Keratinocyte (primary cell): ENCODE results near the gene EBF4. TPM values are rescaled to one million over a fixed set of nuclear protein-coding genes. Genes with fewer than 3 reads are reported as not detected.

Experiments
- DNase-seq: peaks from one replicate; pipeline ENCODE4 v3.0.0-alpha.2; 2011; ENCODE audit warnings: low read depth, missing footprints, low spot score
- FAIRE-seq: peaks from 2 replicates; lab custom pipeline; 2011; peaks lifted over from hg19 to GRCh38; lab: Jason Lieb, UNC
- H2AFZ ChIP-seq: 2 replicates; pipeline ENCODE4 v1.6.0; 2012; ENCODE audit warnings: low read length, control low read depth, inconsistent platforms; ENCODE audit not compliant: control insufficient read depth
- H3K27ac ChIP-seq: 2 replicates; pipeline ENCODE4 v1.5.1; 2011; ENCODE audit warnings: low read length; ENCODE audit not compliant: control insufficient read depth, insufficient read depth
- H3K27me3 ChIP-seq: 3 replicates; pipeline ENCODE4 v1.6.0; 2011; ENCODE audit warnings: low read length; ENCODE audit not compliant: control insufficient read depth, insufficient read depth; ENCODE audit errors: extremely low read depth
- H3K36me3 ChIP-seq, 2 experiments: 2 replicates in 1 of 2; 3 replicates in 1 of 2; pipeline ENCODE4 v1.5.1; 2011; ENCODE audit warnings: low read length in 2 of 2, mild to moderate bottlenecking in 1 of 2; ENCODE audit not compliant: control insufficient read depth in 2 of 2, insufficient read depth in 2 of 2; ENCODE audit errors: extremely low read depth in 1 of 2
- H3K4me1 ChIP-seq: 3 replicates; pipeline ENCODE4 v1.5.1; 2011; ENCODE audit warnings: low read length; ENCODE audit not compliant: control insufficient read depth, insufficient read depth; ENCODE audit errors: extremely low read depth
- H3K4me2 ChIP-seq: 3 replicates; pipeline ENCODE4 v1.6.0; 2011; ENCODE audit warnings: low read depth, low read length; ENCODE audit not compliant: control insufficient read depth, insufficient read depth; ENCODE audit errors: extremely low read depth
- H3K4me3 ChIP-seq, 3 experiments: fragments of 200-600 bp in 1 of 3; sonication (generic) in 1 of 3; 2 replicates in 2 of 3; 3 replicates in 1 of 3; pipeline ENCODE4 v1.5.1; 2011 to 2016; ENCODE audit warnings: low read length in 3 of 3, mild to moderate bottlenecking in 3 of 3, control low read depth in 2 of 3, inconsistent platforms in 1 of 3, low read depth in 1 of 3, mixed read lengths in 1 of 3, mixed run types in 1 of 3, moderate library complexity in 1 of 3; ENCODE audit not compliant: control insufficient read depth in 2 of 3, insufficient read depth in 2 of 3; ENCODE audit errors: extremely low read depth in 1 of 3
- H3K79me2 ChIP-seq: 2 replicates; pipeline ENCODE4 v1.6.0; 2012; ENCODE audit warnings: low read length; ENCODE audit not compliant: control insufficient read depth, insufficient read depth
- H3K9ac ChIP-seq: 3 replicates; pipeline ENCODE4 v1.6.0; 2011; ENCODE audit warnings: low read length; ENCODE audit not compliant: control insufficient read depth, insufficient read depth; ENCODE audit errors: extremely low read depth
- H3K9me1 ChIP-seq: 3 replicates; pipeline ENCODE4 v1.6.0; 2011; ENCODE audit warnings: low read length; ENCODE audit not compliant: control insufficient read depth, insufficient read depth; ENCODE audit errors: extremely low read depth
- H3K9me3 ChIP-seq: 2 replicates; pipeline ENCODE4 v1.5.1; 2012; ENCODE audit warnings: low read depth, low read length; ENCODE audit not compliant: control insufficient read depth
- H4K20me1 ChIP-seq: 3 replicates; pipeline ENCODE4 v1.6.0; 2011; ENCODE audit warnings: low read length; ENCODE audit not compliant: control insufficient read depth, insufficient read depth; ENCODE audit errors: extremely low read depth
- EZH2 ChIP-seq: IDR thresholded peaks from one replicate; pipeline ENCODE4 v1.6.1; 2012; ENCODE audit warnings: inconsistent platforms, mild to moderate bottlenecking, low read length, moderate library complexity
- dilution Hi-C: fragments of 300-500 bp; cut with MboI; formaldehyde crosslinking; loops from one replicate; pipeline ENCODE4 v1.7.0; 2020; ENCODE audit warnings: low sequenced_read_pairs; ENCODE audit not compliant: extremely low pct_ligation_motif_present
- polyA plus RNA-seq, 5 experiments: library from polyadenylated mRNA; depleted of rRNA in 3 of 5; stranded (reverse) in 3 of 5; stranded (forward) in 1 of 5; unstranded in 1 of 5; fragments of >200 nt; gene quantifications; 1 replicate in 1 of 5; 2 replicates in 3 of 5; 3 replicates in 1 of 5; pipeline versions ENCODE4 v1.2.1 to v1.2.3, GENCODE V29; 2011 to 2012; ENCODE audit warnings: missing spikeins in 2 of 5, low read depth in 1 of 5, low replicate concordance in 1 of 5
- TF ChIP-seq, protein P1 (sequence below), 3 experiments: IDR thresholded peaks in 1 of 3; conservative IDR thresholded peaks in 1 of 3; optimal IDR thresholded peaks in 1 of 3; 2 replicates in 2 of 3; 3 replicates in 1 of 3; pipeline versions ENCODE3 to v1.5.1; 2011; ENCODE audit warnings: low read length in 3 of 3, mild to moderate bottlenecking in 3 of 3, moderate library complexity in 2 of 3, control low read depth in 1 of 3, inconsistent platforms in 1 of 3; ENCODE audit not compliant: insufficient read depth in 2 of 3; ENCODE audit errors: extremely low read depth in 1 of 3

The EBF4 gene
- polyA plus RNA-seq, 1 donor (not counting 4 experiments of a cell fraction or from before 2014, with no cell fraction given): not detected

- no peak overlapping the region for H3K27ac ChIP-seq
- no peaks in the 10 kb centered on the region for H3K4me1 ChIP-seq
- no peaks in the 10 kb centered on the region for H3K9me1 ChIP-seq
- H2AFZ ChIP-seq: no peak overlapping the region
- TF ChIP-seq EZH2: no peak
- H3K4me2 ChIP-seq: no peak overlapping the region
- no peaks in the 10 kb centered on the region for H3K9me3 ChIP-seq
- no peaks in the 10 kb centered on the region for H3K36me3 ChIP-seq
- no peaks in the 10 kb centered on the region for H4K20me1 ChIP-seq
- H3K79me2 ChIP-seq: no peaks in the 10 kb centered on the region
- no peak overlapping the region for H3K4me3 ChIP-seq
- no peak for DNase-seq
- no peak overlapping the region for H3K9ac ChIP-seq
- dilution Hi-C loops: no loop called here
- peaks cover 61% of the 10 kb centered on the region for H3K27me3 ChIP-seq
- FAIRE-seq: no peak
Observed at GRCh38 chr20:2746636-2747265, 54.2 kb downstream of the EBF4 start.

DNA sequence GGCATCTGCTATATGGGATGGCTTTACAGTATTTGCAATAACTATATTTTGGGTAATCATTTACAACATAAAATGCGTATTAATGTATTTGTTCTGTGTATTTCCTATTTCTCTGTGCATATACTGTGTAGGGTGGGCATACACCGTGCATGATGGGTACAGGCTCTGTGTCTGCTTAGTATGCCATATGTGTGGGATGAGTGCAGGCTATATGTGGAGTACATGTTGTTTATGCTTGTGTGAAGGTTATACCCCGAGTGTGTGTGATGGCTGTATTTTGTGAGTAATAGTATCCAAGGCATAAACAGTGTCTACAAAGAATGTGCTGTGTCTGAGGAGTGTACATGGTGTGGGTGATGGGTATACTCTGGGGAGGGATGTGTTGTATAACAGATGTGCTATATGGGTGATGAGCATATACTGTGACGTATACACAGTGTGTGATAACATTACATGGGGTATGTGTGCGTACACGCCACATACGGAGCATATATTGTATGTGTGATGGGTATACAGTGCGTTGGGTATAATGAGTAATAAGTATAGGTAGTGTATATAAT is 55.2 kb downstream of the EBF4 start:
- no peak for DNase-seq
- dilution Hi-C loops: no loop called here
- TF ChIP-seq EZH2: no peak
- TF ChIP-seq, protein P1, sequence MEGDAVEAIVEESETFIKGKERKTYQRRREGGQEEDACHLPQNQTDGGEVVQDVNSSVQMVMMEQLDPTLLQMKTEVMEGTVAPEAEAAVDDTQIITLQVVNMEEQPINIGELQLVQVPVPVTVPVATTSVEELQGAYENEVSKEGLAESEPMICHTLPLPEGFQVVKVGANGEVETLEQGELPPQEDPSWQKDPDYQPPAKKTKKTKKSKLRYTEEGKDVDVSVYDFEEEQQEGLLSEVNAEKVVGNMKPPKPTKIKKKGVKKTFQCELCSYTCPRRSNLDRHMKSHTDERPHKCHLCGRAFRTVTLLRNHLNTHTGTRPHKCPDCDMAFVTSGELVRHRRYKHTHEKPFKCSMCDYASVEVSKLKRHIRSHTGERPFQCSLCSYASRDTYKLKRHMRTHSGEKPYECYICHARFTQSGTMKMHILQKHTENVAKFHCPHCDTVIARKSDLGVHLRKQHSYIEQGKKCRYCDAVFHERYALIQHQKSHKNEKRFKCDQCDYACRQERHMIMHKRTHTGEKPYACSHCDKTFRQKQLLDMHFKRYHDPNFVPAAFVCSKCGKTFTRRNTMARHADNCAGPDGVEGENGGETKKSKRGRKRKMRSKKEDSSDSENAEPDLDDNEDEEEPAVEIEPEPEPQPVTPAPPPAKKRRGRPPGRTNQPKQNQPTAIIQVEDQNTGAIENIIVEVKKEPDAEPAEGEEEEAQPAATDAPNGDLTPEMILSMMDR (optimal IDR thresholded peaks at IDR 0.05 in 1 of 3, IDR thresholded peaks at IDR 0.05 in 1 of 3, conservative IDR thresholded peaks at IDR 0.05 in 1 of 3; ENCODE audit: extremely low read depth in 1 of 3, insufficient read depth in 2 of 3, low read length in 3 of 3): no peak
- H3K9me1 ChIP-seq: no peaks in the 10 kb centered on the region
- H3K9ac ChIP-seq: no peak overlapping the region
- H4K20me1 ChIP-seq: no peaks in the 10 kb centered on the region
- H3K27ac ChIP-seq: no peak overlapping the region
- H2AFZ ChIP-seq: no peak overlapping the region
- H3K4me3 ChIP-seq: no peak overlapping the region
- FAIRE-seq: no peak
- no peaks in the 10 kb centered on the region for H3K79me2 ChIP-seq
- peaks cover 64% of the 10 kb centered on the region for H3K27me3 ChIP-seq
- H3K36me3 ChIP-seq: no peaks in the 10 kb centered on the region
- H3K9me3 ChIP-seq: no peaks in the 10 kb centered on the region
- H3K4me1 ChIP-seq: no peaks in the 10 kb centered on the region
- H3K4me2 ChIP-seq: no peak overlapping the region
